Skin of body (tissue), 2 donors: Measurements from ENCODE around the gene PRLH. TPM values are rescaled to one million over a fixed set of nuclear protein-coding genes. Genes with fewer than 3 reads are reported as not detected.

Experiments
- DNase-seq: peaks from one replicate; lab custom pipeline; 2025; lab: John Stamatoyannopoulos, UW
- total RNA-seq: library from RNA; depleted of rRNA; stranded (reverse); fragments of >200 nt; gene quantifications from one replicate; pipeline ENCODE4 v1.2.3, GENCODE V29; 2014

The PRLH gene
- total RNA-seq, 1 donor from 2014 or later: not detected

GRCh38 chr2:237539681-237540080, 26.7 kb upstream of the PRLH start:
- no peak for DNase-seq

- DNase-seq: no peak
Measured at GRCh38 chr2:237540223-237540775, 26.1 kb upstream of the PRLH start.

GRCh38 chr2:237540823-237541222, 25.6 kb upstream of the PRLH start:
- DNase-seq: peak; percentile 23

- DNase-seq: no peak
Measured at GRCh38 chr2:237541243-237541642, 25.1 kb upstream of the PRLH start.

- no peak for DNase-seq
Measured at GRCh38 chr2:237542001-237542704, 24.2 kb upstream of the PRLH start.

- no peak for DNase-seq
Measured at GRCh38 chr2:237546040-237546875, 20.1 kb upstream of the PRLH start.

GRCh38 chr2:237546876-237547395, 19.4 kb upstream of the PRLH start:
- DNase-seq: no peak

- DNase-seq: no peak
Measured at GRCh38 chr2:237547841-237548416, 18.4 kb upstream of the PRLH start.

GRCh38 chr2:237549216-237549615, 17.2 kb upstream of the PRLH start:
- DNase-seq: no peak

GRCh38 chr2:237549643-237550415, 16.5 kb upstream of the PRLH start:
- no peak for DNase-seq

GRCh38 chr2:237551071-237551574, 15.3 kb upstream of the PRLH start:
- no peak for DNase-seq

GRCh38 chr2:237552908-237553307, 13.5 kb upstream of the PRLH start:
- DNase-seq: no peak

GRCh38 chr2:237553948-237554347, 12.4 kb upstream of the PRLH start:
- DNase-seq: no peak

- no peak for DNase-seq
Measured at GRCh38 chr2:237555560-237555959, 10.8 kb upstream of the PRLH start.

GRCh38 chr2:237556773-237557632, 9.4 kb upstream of the PRLH start:
- DNase-seq: no peak

- no peak for DNase-seq
Measured at GRCh38 chr2:237557633-237558015, 8.8 kb upstream of the PRLH start.

- no peak for DNase-seq
Measured at GRCh38 chr2:237558961-237559641, 7.3 kb upstream of the PRLH start.

GRCh38 chr2:237561221-237561620, 5.2 kb upstream of the PRLH start:
- no peak for DNase-seq

- no peak for DNase-seq
Measured at GRCh38 chr2:237563816-237564215, 2.6 kb upstream of the PRLH start.
